ENCODE measurements around the gene CST9L. TPM values are rescaled to one million over a fixed set of nuclear protein-coding genes. Genes with fewer than 3 reads are reported as not detected.
A peak's percentile ranks its signal among the peaks of the same experiment; 100 is the strongest.

Gene CST9L
- total RNA-seq = not detected

GRCh38 chr20:23568320-23568970, at the start of gene CST9L:
CST9L (minus strand) TSS chr20:23568484; CDS start chr20:23568450, 34 bp downstream.
- no peak for DNase-seq
- no peaks in the 10 kb centered on the region for H3K4me1 Mint-ChIP-seq (ENCODE audit: low read depth)
- H3K27me3 Mint-ChIP-seq (ENCODE audit: low read depth) = peaks cover 6% of the 10 kb centered on the region
- no peaks in the 10 kb centered on the region for H3K36me3 Mint-ChIP-seq (ENCODE audit: insufficient read depth)
- ATAC-seq = no peak
- no peak within 1 kb of the TSS for H3K4me3 Mint-ChIP-seq
- H3K9me3 Mint-ChIP-seq = no peaks in the 10 kb centered on the region

GRCh38 chr20:23614163-23614562, 45.9 kb upstream of the CST9L start:
- no peaks in the 10 kb centered on the region for H3K9me3 Mint-ChIP-seq
- H3K36me3 Mint-ChIP-seq (ENCODE audit: insufficient read depth) = no peaks in the 10 kb centered on the region
- no peak overlapping the region for H3K4me3 Mint-ChIP-seq
- H3K27me3 Mint-ChIP-seq (ENCODE audit: low read depth) = peaks cover 8% of the 10 kb centered on the region
- no peak for DNase-seq
- H3K4me1 Mint-ChIP-seq (ENCODE audit: low read depth) = no peaks in the 10 kb centered on the region
- no peak for ATAC-seq

- Mint-ChIP-seq H3K4me1 (ENCODE audit: low read depth) (no peaks in the 10 kb centered on the region), H3K36me3 (ENCODE audit: insufficient read depth) (no peaks in the 10 kb centered on the region), H3K9me3 (no peaks in the 10 kb centered on the region), H3K27me3 (ENCODE audit: low read depth) (peaks cover 8% of the 10 kb centered on the region), H3K4me3 (no peak overlapping the region)
- ATAC-seq (no peak), DNase-seq (no peak)
Measured at GRCh38 chr20:23613676-23614075, 45.4 kb upstream of the CST9L start.

- no peak overlapping the region for H3K4me3 Mint-ChIP-seq
- no peak for ATAC-seq
Measured at GRCh38 chr20:23612396-23612795, 44.1 kb upstream of the CST9L start.

GRCh38 chr20:23609486-23610109, 41.3 kb upstream of the CST9L start:
- Mint-ChIP-seq H3K4me1 (ENCODE audit: low read depth) (no peaks in the 10 kb centered on the region), H3K9me3 (no peaks in the 10 kb centered on the region), H3K27me3 (ENCODE audit: low read depth) (no peaks in the 10 kb centered on the region), H3K4me3 (no peak overlapping the region), H3K36me3 (ENCODE audit: insufficient read depth) (no peaks in the 10 kb centered on the region)
- ATAC-seq = no peak
- DNase-seq = no peak

More at GRCh38 chr20:23612396-23612795, 44.1 kb upstream of the CST9L start:
- DNase-seq = no peak
- H3K9me3 Mint-ChIP-seq = no peaks in the 10 kb centered on the region
- no peaks in the 10 kb centered on the region for H3K4me1 Mint-ChIP-seq (ENCODE audit: low read depth)
- H3K36me3 Mint-ChIP-seq (ENCODE audit: insufficient read depth) = no peaks in the 10 kb centered on the region
- peaks cover 2% of the 10 kb centered on the region for H3K27me3 Mint-ChIP-seq (ENCODE audit: low read depth)

- DNase-seq (no peak), ATAC-seq (no peak)
- H3K27me3 Mint-ChIP-seq (ENCODE audit: low read depth) = no peaks in the 10 kb centered on the region
- H3K4me3 Mint-ChIP-seq = no peak overlapping the region
- no peaks in the 10 kb centered on the region for H3K9me3 Mint-ChIP-seq
- H3K36me3 Mint-ChIP-seq (ENCODE audit: insufficient read depth) = no peaks in the 10 kb centered on the region
- H3K4me1 Mint-ChIP-seq (ENCODE audit: low read depth) = no peaks in the 10 kb centered on the region
Measured at GRCh38 chr20:23608251-23608846, 40.1 kb upstream of the CST9L start.

GRCh38 chr20:23607497-23608245, 39.4 kb upstream of the CST9L start:
- H3K4me3 Mint-ChIP-seq = no peak overlapping the region
- ATAC-seq (no peak), DNase-seq (no peak)
- no peaks in the 10 kb centered on the region for H3K4me1 Mint-ChIP-seq (ENCODE audit: low read depth)
- H3K36me3 Mint-ChIP-seq (ENCODE audit: insufficient read depth) = no peaks in the 10 kb centered on the region
- H3K9me3 Mint-ChIP-seq = no peaks in the 10 kb centered on the region
- H3K27me3 Mint-ChIP-seq (ENCODE audit: low read depth) = no peaks in the 10 kb centered on the region

- Mint-ChIP-seq H3K4me3 (no peak overlapping the region), H3K36me3 (ENCODE audit: insufficient read depth) (no peaks in the 10 kb centered on the region), H3K4me1 (ENCODE audit: low read depth) (no peaks in the 10 kb centered on the region), H3K9me3 (no peaks in the 10 kb centered on the region), H3K27me3 (ENCODE audit: low read depth) (no peaks in the 10 kb centered on the region)
- DNase-seq (peak; percentile 40), ATAC-seq (peak; percentile 74 to 77)
Measured at GRCh38 chr20:23606652-23607049, 38.4 kb upstream of the CST9L start.

- DNase-seq (no peak), ATAC-seq (no peak)
- Mint-ChIP-seq H3K4me3 (no peak within 1 kb of the TSS), H3K4me1 (ENCODE audit: low read depth) (no peaks in the 10 kb centered on the region), H3K36me3 (ENCODE audit: insufficient read depth) (no peaks in the 10 kb centered on the region), H3K27me3 (ENCODE audit: low read depth) (no peaks in the 10 kb centered on the region), H3K9me3 (no peaks in the 10 kb centered on the region)
Measured at GRCh38 chr20:23605867-23606651, 37.8 kb upstream of the CST9L start, which contains the start of gene CST9. CST9 (minus strand) TSS chr20:23605917; CDS start chr20:23605864, 53 bp downstream.

- Mint-ChIP-seq H3K27me3 (ENCODE audit: low read depth) (no peaks in the 10 kb centered on the region), H3K9me3 (no peaks in the 10 kb centered on the region), H3K4me1 (ENCODE audit: low read depth) (no peaks in the 10 kb centered on the region), H3K36me3 (ENCODE audit: insufficient read depth) (no peaks in the 10 kb centered on the region), H3K4me3 (no peak overlapping the region)
- ATAC-seq = no peak
- no peak for DNase-seq
Measured at GRCh38 chr20:23604306-23604705, 36.0 kb upstream of the CST9L start.

GRCh38 chr20:23603321-23603720, 35.0 kb upstream of the CST9L start:
- Mint-ChIP-seq H3K27me3 (ENCODE audit: low read depth) (no peaks in the 10 kb centered on the region), H3K4me1 (ENCODE audit: low read depth) (no peaks in the 10 kb centered on the region), H3K36me3 (ENCODE audit: insufficient read depth) (no peaks in the 10 kb centered on the region), H3K9me3 (no peaks in the 10 kb centered on the region), H3K4me3 (no peak overlapping the region)
- ATAC-seq (no peak), DNase-seq (no peak)

GRCh38 chr20:23602699-23603098, 34.4 kb upstream of the CST9L start:
- Mint-ChIP-seq H3K4me3 (no peak overlapping the region), H3K36me3 (ENCODE audit: insufficient read depth) (no peaks in the 10 kb centered on the region), H3K4me1 (ENCODE audit: low read depth) (no peaks in the 10 kb centered on the region), H3K9me3 (no peaks in the 10 kb centered on the region), H3K27me3 (ENCODE audit: low read depth) (no peaks in the 10 kb centered on the region)
- ATAC-seq (no peak), DNase-seq (no peak)

- Mint-ChIP-seq H3K36me3 (ENCODE audit: insufficient read depth) (no peaks in the 10 kb centered on the region), H3K4me3 (no peak overlapping the region), H3K27me3 (ENCODE audit: low read depth) (no peaks in the 10 kb centered on the region), H3K4me1 (ENCODE audit: low read depth) (no peaks in the 10 kb centered on the region), H3K9me3 (no peaks in the 10 kb centered on the region)
- DNase-seq = no peak
- no peak for ATAC-seq
Measured at GRCh38 chr20:23602241-23602640, 34.0 kb upstream of the CST9L start.

GRCh38 chr20:23601715-23602114, 33.4 kb upstream of the CST9L start:
- H3K4me1 Mint-ChIP-seq (ENCODE audit: low read depth) = no peaks in the 10 kb centered on the region
- ATAC-seq (no peak), DNase-seq (no peak)
- H3K36me3 Mint-ChIP-seq (ENCODE audit: insufficient read depth) = no peaks in the 10 kb centered on the region
- H3K9me3 Mint-ChIP-seq = no peaks in the 10 kb centered on the region
- no peaks in the 10 kb centered on the region for H3K27me3 Mint-ChIP-seq (ENCODE audit: low read depth)
- H3K4me3 Mint-ChIP-seq = no peak overlapping the region
